ENCODE measurements around the gene MAN2A1. TPM values are rescaled to one million over a fixed set of nuclear protein-coding genes. Genes with fewer than 3 reads are reported as not detected.

MAN2A1 gene
- total RNA-seq, 3 donors from 2014 or later, result 28.2 to 31.8 (median 30.4) TPM

- Mint-ChIP-seq H3K4me3 (no peak overlapping the region), H3K9me3 (no peaks in the 10 kb centered on the region), H3K36me3 (ENCODE audit: insufficient read depth) (no peaks in the 10 kb centered on the region), H3K27me3 (ENCODE audit: low read depth) (no peaks in the 10 kb centered on the region), H3K4me1 (ENCODE audit: low read depth) (no peaks in the 10 kb centered on the region)
- ATAC-seq, result no peak
- no peak for DNase-seq
Observed at GRCh38 chr5:109903061-109903460, 213.3 kb downstream of the MAN2A1 start.

DNA sequence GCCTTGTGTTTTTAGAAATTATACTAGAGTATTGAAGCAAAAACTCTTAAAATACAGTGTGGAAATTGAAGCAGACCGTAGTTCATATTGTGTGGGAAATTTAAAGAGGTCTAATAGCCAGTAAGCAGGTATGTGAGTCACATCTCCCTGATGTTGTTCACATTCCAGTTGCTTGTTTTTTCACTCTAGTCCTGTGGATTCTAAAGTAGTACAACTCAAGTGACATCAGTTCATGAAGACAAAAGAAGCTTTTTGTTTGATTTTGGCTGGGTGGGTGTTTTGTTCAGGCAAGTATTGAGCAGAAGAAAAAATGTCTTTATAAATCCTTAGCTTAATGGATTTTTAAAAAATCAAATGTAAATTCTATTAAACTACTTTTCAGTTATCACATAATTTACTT lies 216.2 kb downstream of the MAN2A1 start:
- Mint-ChIP-seq H3K9me3 (no peaks in the 10 kb centered on the region), H3K36me3 (ENCODE audit: insufficient read depth) (no peaks in the 10 kb centered on the region), H3K4me3 (no peak overlapping the region), H3K27me3 (ENCODE audit: low read depth) (no peaks in the 10 kb centered on the region), H3K4me1 (ENCODE audit: low read depth) (no peaks in the 10 kb centered on the region)
- ATAC-seq, result no peak
- no peak for DNase-seq

GRCh38 chr5:109907189-109907588 lies 217.5 kb downstream of the MAN2A1 start:
- no peak overlapping the region for H3K4me3 Mint-ChIP-seq
- no peaks in the 10 kb centered on the region for H3K36me3 Mint-ChIP-seq (ENCODE audit: insufficient read depth)
- no peaks in the 10 kb centered on the region for H3K9me3 Mint-ChIP-seq
- no peak for DNase-seq
- ATAC-seq, result no peak
- H3K4me1 Mint-ChIP-seq (ENCODE audit: low read depth), result no peaks in the 10 kb centered on the region
- H3K27me3 Mint-ChIP-seq (ENCODE audit: low read depth), result no peaks in the 10 kb centered on the region

GRCh38 chr5:109907731-109908130 lies 218.0 kb downstream of the MAN2A1 start:
- ATAC-seq, result no peak
- H3K27me3 Mint-ChIP-seq (ENCODE audit: low read depth), result no peaks in the 10 kb centered on the region
- no peaks in the 10 kb centered on the region for H3K9me3 Mint-ChIP-seq
- no peak for DNase-seq
- no peaks in the 10 kb centered on the region for H3K4me1 Mint-ChIP-seq (ENCODE audit: low read depth)
- H3K4me3 Mint-ChIP-seq, result no peak overlapping the region
- no peaks in the 10 kb centered on the region for H3K36me3 Mint-ChIP-seq (ENCODE audit: insufficient read depth)

- no peak overlapping the region for H3K4me3 Mint-ChIP-seq
- no peaks in the 10 kb centered on the region for H3K36me3 Mint-ChIP-seq (ENCODE audit: insufficient read depth)
- DNase-seq, result no peak
- H3K4me1 Mint-ChIP-seq (ENCODE audit: low read depth), result no peaks in the 10 kb centered on the region
- ATAC-seq, result no peak
- H3K27me3 Mint-ChIP-seq (ENCODE audit: low read depth), result no peaks in the 10 kb centered on the region
- H3K9me3 Mint-ChIP-seq, result no peaks in the 10 kb centered on the region
Observed at GRCh38 chr5:109908366-109908765, 218.6 kb downstream of the MAN2A1 start.

GRCh38 chr5:109910874-109911273 lies 221.1 kb downstream of the MAN2A1 start:
- Mint-ChIP-seq H3K36me3 (ENCODE audit: insufficient read depth) (no peaks in the 10 kb centered on the region), H3K4me1 (ENCODE audit: low read depth) (peaks cover 8% of the 10 kb centered on the region), H3K4me3 (no peak overlapping the region), H3K27me3 (ENCODE audit: low read depth) (no peaks in the 10 kb centered on the region), H3K9me3 (no peaks in the 10 kb centered on the region)
- DNase-seq (no peak), ATAC-seq (no peak)

GRCh38 chr5:109911731-109912130 lies 222.0 kb downstream of the MAN2A1 start:
- ATAC-seq (no peak), DNase-seq (no peak)
- Mint-ChIP-seq H3K27me3 (ENCODE audit: low read depth) (no peaks in the 10 kb centered on the region), H3K36me3 (ENCODE audit: insufficient read depth) (no peaks in the 10 kb centered on the region), H3K4me1 (ENCODE audit: low read depth) (peaks cover 8% of the 10 kb centered on the region), H3K4me3 (no peak overlapping the region), H3K9me3 (no peaks in the 10 kb centered on the region)

GRCh38 chr5:109914906-109915305 lies 225.2 kb downstream of the MAN2A1 start:
- Mint-ChIP-seq H3K36me3 (ENCODE audit: insufficient read depth) (no peaks in the 10 kb centered on the region), H3K4me1 (ENCODE audit: low read depth) (peaks cover 10% of the 10 kb centered on the region)

GRCh38 chr5:109916481-109917153 lies 226.9 kb downstream of the MAN2A1 start:
- H3K4me1 Mint-ChIP-seq (ENCODE audit: low read depth), result peaks cover 26% of the 10 kb centered on the region

More at GRCh38 chr5:109914906-109915305, 225.2 kb downstream of the MAN2A1 start:
- H3K4me3 Mint-ChIP-seq, result no peak overlapping the region
- DNase-seq (no peak), ATAC-seq (no peak)
- H3K27me3 Mint-ChIP-seq (ENCODE audit: low read depth), result no peaks in the 10 kb centered on the region
- no peaks in the 10 kb centered on the region for H3K9me3 Mint-ChIP-seq

More at GRCh38 chr5:109916481-109917153, 226.9 kb downstream of the MAN2A1 start:
- Mint-ChIP-seq H3K4me3 (no peak overlapping the region), H3K27me3 (ENCODE audit: low read depth) (no peaks in the 10 kb centered on the region), H3K9me3 (no peaks in the 10 kb centered on the region), H3K36me3 (ENCODE audit: insufficient read depth) (no peaks in the 10 kb centered on the region)
- DNase-seq (no peak), ATAC-seq (no peak)
